Raji (cell line): ENCODE data around the gene KIF15.
A peak's percentile ranks its signal among the peaks of the same experiment; 100 is the strongest.

Experiments
- POLR2A ChIP-seq: IDR thresholded peaks from 2 replicates; pipeline ENCODE4 v1.6.1; 2011; ENCODE audit warnings: low read depth, low read length, control low read depth; ENCODE audit not compliant: insufficient read depth

KIF15 gene, protein sequence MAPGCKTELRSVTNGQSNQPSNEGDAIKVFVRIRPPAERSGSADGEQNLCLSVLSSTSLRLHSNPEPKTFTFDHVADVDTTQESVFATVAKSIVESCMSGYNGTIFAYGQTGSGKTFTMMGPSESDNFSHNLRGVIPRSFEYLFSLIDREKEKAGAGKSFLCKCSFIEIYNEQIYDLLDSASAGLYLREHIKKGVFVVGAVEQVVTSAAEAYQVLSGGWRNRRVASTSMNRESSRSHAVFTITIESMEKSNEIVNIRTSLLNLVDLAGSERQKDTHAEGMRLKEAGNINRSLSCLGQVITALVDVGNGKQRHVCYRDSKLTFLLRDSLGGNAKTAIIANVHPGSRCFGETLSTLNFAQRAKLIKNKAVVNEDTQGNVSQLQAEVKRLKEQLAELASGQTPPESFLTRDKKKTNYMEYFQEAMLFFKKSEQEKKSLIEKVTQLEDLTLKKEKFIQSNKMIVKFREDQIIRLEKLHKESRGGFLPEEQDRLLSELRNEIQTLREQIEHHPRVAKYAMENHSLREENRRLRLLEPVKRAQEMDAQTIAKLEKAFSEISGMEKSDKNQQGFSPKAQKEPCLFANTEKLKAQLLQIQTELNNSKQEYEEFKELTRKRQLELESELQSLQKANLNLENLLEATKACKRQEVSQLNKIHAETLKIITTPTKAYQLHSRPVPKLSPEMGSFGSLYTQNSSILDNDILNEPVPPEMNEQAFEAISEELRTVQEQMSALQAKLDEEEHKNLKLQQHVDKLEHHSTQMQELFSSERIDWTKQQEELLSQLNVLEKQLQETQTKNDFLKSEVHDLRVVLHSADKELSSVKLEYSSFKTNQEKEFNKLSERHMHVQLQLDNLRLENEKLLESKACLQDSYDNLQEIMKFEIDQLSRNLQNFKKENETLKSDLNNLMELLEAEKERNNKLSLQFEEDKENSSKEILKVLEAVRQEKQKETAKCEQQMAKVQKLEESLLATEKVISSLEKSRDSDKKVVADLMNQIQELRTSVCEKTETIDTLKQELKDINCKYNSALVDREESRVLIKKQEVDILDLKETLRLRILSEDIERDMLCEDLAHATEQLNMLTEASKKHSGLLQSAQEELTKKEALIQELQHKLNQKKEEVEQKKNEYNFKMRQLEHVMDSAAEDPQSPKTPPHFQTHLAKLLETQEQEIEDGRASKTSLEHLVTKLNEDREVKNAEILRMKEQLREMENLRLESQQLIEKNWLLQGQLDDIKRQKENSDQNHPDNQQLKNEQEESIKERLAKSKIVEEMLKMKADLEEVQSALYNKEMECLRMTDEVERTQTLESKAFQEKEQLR (N-terminal part only)

DNA sequence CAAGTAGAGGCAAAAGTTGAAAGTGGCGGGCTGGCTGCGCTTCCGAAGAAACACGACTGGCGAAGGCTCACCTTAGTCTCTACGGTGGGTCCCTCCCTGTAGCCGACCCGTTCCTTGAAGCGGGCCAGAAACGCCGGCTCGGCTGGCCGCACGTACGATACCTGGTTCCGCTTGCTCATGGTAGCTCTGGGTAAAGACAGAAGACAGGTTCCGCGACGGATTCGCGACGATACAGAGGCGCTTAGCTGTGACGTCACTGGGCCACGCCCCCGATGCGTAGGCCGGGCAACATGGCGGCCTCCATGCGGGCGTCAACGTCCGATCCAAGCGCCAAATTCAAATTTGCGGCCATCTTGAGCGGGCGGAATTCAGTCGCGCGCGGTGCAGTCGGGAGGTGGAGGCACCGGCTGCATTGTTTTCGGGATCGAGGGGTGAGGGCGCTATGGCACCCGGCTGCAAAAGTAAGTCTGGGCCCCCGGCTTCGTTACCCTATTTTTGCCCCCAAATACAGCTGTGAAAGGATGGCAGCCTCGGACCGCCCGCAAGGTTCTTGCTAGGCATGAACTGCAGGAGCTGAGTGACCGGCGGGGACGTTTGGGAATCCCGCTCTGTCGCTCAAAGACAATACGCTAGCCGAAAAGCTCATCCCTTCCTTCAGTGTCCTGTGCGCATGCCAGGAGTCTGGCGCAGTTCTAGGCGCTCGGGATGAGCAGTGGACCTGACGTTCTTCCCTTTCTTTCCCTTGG lies at the start of gene KIF15, which contains the start of gene KIAA1143:
TSS of gene KIF15 (plus strand) at position 371 of the 746 bp plus-strand sequence. CDS start at position 443, 72 bp downstream.
TSS of gene KIAA1143 (minus strand) at position 196 of the 746 bp plus-strand sequence. CDS start at position 179, 17 bp downstream.
- TF ChIP-seq POLR2A, result peak; percentile 76

DNA sequence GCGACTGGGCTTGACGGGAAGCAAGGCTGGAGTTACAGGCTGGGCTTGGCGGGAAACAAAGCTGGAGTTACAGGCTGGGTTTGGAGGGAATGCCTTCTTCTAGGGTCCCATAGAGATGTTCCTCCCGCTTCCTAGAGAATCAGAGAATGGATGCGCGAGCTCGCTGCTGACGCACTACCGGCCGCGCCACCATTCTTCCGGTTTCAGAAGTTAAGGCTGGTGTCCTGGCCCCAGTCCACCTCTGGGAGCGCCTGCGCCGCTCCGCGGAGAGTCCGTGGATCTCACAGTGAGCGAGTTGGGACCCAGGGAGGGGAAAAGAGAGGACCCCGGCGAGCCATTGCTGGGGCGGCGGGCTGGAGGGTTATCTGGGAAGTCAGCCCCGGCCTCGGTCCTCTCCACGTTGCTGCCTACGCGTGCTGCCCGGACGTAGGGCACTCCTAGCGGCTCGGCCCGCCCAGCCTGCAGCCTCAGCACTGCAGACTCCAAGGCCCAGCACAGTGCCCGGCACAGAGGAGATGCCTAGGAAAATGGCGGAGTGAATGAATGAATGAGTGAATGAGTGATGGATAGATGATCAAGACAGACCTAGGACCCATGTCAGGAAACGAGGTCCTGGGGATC lies 49.0 kb upstream of the KIF15 start, which contains the start of gene ZNF502:
TSS of gene ZNF502 (plus strand) at position 206 of the 621 bp plus-strand sequence. CDS start 7,602 bp downstream, outside the sequence.
- no peak for TF ChIP-seq POLR2A

DNA sequence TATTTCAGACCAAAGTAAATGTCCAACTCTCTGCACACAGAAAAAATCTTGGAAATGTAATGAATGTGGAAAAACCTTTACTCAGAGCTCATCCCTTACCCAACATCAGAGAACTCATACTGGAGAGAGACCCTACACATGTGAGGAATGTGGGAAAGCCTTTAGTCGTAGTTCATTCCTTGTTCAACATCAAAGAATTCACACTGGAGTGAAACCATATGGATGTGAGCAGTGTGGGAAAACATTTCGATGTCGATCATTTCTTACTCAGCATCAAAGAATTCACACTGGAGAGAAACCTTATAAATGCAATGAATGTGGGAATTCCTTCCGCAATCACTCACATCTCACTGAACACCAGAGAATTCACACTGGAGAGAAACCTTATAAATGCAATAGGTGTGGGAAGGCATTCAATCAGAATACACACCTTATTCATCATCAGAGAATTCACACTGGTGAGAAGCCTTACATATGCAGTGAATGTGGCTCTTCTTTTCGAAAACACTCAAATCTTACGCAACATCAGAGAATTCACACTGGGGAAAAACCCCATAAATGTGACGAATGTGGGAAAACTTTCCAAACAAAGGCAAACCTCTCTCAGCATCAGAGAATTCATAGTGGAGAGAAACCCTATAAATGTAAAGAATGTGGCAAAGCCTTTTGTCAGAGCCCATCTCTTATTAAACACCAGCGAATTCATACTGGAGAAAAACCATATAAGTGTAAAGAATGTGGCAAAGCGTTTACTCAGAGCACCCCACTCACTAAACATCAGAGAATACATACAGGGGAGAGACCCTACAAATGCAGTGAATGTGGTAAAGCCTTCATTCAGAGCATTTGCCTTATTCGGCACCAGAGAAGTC lies 40.1 kb upstream of the KIF15 start:
- TF ChIP-seq POLR2A, result no peak

DNA sequence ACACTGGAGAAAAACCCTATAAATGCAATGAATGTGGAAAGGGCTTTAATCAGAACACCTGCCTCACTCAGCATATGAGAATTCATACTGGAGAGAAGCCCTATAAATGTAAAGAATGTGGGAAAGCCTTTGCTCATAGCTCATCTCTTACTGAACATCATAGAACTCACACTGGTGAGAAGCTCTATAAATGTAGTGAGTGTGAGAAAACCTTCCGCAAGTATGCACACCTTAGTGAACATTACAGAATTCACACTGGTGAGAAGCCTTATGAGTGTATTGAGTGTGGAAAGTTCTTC lies 39.5 kb upstream of the KIF15 start:
- no peak for TF ChIP-seq POLR2A

DNA sequence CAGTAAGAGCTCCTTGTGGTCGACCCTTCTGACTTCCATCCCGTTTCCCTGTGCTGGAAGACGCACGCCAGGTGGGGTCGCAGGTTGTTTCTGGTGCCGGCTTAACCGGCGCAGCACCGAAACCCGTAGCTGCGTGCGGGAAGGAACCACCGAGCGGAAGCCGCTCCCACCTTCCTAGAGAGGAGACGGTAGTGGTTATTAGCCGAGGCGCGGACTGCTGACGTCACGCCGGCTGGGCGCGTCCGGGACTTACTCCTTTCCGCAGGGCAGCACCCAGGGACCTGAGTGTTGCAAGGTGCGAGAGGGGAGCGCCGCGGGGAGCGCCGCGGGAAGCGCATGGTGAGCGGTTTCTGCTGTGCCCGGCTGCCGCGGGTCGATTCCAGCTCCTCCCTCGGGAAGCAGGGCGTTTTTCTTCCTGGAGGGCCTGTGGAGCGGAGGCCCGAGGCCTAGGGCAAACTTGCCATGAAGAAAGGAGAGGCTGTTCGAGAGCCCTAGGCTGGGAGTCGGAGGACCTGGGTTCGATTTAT lies 32.1 kb upstream of the KIF15 start, which contains the start of gene ZNF501:
TSS of gene ZNF501 (plus strand) at position 252 of the 527 bp plus-strand sequence. CDS start 4,787 bp downstream, outside the sequence.
- no peak; the same call in none of the 2 replicates for TF ChIP-seq POLR2A

DNA sequence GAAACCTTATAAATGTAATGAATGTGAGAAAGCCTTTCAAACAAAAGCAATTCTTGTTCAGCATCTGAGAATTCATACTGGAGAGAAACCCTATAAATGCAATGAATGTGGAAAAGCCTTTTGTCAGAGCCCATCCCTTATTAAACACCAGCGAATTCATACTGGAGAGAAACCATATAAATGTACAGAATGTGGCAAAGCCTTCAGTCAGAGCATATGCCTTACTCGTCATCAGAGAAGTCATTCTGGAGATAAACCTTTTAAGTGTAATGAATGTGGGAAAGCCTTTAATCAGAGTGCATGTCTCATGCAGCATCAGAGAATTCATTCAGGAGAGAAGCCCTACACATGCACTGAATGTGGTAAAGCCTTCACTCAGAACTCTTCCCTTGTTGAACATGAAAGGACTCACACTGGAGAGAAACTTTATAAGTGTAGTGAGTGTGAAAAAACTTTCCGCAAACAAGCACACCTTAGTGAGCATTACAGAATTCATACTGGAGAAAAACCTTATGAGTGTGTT lies 26.9 kb upstream of the KIF15 start:
- TF ChIP-seq POLR2A, result no peak

DNA sequence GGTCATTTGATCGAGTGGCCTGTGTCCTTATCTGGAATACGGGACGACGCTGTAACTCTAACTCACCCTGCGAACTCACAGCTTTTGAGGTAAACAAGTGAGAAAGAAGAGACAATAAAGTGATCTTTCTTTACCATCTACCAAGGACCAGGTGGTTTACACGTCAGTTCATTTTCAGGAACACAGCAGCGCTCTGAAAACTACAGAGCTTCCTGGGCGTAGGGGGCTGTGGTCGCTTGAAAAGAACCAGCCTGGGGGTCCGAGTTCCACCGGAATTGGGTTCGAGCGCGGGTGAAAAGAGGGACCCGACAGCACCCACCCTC lies 532 bp upstream of the KIF15 start:
- TF ChIP-seq POLR2A, result no peak

DNA sequence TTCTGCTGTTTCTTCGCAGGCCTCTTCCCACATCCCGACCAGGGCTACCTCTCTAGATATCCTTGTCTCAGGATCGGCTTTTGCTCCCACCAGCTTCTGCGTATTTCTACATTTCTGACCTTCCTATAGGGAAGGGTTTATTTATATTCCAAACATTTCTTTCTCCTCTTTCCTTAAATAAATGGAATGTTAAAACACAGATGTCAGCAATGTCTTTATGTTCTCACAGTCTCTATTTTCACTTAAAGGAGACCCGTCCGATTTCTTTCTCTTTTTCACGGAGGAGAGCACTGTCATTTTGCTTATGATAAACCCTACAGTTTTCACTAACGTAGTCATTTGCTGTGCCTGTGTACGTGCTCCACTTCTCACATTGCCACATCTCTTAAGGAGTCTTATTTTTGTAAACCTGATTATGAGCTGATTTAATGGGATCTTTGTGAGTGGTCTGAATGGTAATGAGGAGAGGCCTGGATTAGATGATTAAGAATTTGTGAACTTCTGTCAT lies 630 bp downstream of the KIF15 start:
- TF ChIP-seq POLR2A, result no peak

DNA sequence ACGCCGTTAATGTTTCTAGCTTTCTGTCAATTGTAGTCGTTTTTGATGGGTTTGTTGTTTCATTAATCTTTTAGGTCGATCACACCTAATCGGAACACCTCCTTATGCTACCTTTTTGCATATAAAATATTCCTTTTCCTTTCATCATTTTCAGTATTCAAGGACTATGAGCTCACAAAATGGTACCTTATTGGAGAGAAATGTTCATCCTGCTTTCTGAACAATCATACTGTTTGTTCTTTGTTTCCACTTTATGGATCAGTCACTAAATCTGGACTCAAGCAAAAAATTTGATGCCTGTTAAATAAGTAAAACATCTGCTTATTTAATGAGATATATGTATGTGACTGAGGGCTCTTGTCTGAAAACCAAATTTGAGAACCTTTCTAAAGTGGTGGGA lies 1.1 kb downstream of the KIF15 start:
- TF ChIP-seq POLR2A, result no peak

DNA sequence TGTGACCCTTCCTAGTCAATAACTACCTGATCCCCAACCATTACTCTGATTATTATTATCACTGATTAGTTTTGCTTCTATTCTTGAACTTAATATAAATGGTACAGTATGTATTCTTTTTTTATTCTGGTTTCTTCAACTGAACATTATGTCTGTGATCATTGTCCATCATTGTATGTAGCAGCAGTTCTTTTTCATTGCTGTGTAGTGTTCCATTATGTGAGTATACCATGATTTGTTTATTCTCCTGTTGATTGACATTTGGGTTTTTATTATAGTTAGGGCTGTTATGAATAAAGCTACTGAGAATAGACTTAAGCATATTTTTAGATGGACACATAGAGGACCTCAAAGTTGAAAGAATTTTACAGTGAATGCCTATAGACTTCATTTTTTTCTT lies 2.7 kb downstream of the KIF15 start:
- no peak for TF ChIP-seq POLR2A

DNA sequence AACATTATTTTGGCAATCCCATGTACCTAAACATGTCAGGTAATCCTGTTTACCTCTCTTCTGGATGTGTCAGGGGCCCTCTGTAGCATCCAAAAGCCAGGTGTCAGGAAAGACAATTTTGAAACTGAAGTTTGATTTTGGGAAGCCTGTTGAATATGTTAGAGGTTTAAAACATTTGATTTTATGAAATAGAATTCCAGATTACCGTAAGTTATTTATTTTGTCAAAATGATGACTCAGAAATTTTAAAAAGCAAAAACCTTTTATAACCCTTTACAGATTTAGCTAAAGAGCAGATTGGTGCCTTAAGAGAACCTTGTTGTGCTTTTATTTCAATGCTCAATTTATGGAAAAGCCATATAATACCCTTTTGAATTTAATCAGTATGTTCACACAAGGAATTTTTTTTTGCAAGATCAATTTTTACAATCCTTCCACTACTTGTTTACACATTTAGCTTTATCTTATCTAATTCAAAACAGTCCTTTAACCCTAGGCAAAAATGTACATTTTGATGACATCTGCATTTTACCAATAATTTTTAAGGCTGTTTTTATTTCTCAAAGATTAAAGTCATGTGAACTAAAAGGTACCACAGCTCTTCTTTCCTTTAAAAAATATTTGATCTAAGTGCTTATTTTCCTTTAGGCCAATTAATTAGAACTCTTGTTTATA lies 10.0 kb downstream of the KIF15 start:
- TF ChIP-seq POLR2A, result no peak

DNA sequence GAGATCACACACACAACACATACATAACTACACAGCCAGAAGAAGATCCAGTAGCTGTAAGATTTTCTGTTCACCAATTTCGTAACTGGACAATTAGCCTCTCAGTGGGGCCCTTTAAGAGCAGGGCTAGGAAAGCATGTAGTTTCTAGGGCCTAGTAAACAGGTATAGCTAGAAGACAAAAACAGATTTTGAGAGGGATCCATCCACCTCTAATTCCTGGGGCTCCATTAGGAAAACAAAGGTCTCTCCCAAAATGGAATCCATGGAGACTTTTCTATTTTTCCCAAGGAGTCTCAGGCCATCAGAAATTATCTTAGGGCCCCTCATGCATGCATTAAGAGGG lies 10.5 kb downstream of the KIF15 start:
- no peak for TF ChIP-seq POLR2A
